Left lung (tissue), 10 donors: ENCODE measurements around the gene MYRFL. TPM values are rescaled to one million over a fixed set of nuclear protein-coding genes. Genes with fewer than 3 reads are reported as not detected.

Experiments used
- ATAC-seq: fragments of 200-7000 bp; cut with Tn5 transposase; one replicate; pipeline ENCODE4 v1.9.1; 2020; ENCODE audit warnings: moderate library complexity
- DNase-seq, 4 donors: peaks; one replicate each; pipeline ENCODE4 v3.0.0-alpha.2; 2013 to 2020
- H3K27ac ChIP-seq, 2 donors: fragments of 200-600 bp; sonication (generic) in 1 of 2; one replicate each; pipeline versions ENCODE4 v1.5.0 to v1.8.0; 2020 to 2021
- H3K27me3 ChIP-seq, 2 donors: fragments of 200-600 bp; sonication (generic) in 1 of 2; one replicate each; pipeline versions ENCODE4 v1.5.0 to v1.8.0; 2020 to 2021
- H3K36me3 ChIP-seq, 2 donors: fragments of 200-600 bp; sonication (generic) in 1 of 2; one replicate each; pipeline versions ENCODE4 v1.5.0 to v1.8.0; 2020 to 2021
- H3K4me1 ChIP-seq, 2 donors: fragments of 200-600 bp; one replicate each; pipeline ENCODE4 v1.8.0; 2021
- H3K4me3 ChIP-seq, 2 donors: fragments of 200-600 bp; sonication (generic) in 1 of 2; one replicate each; pipeline versions ENCODE4 v1.5.0 to v1.8.0; 2020 to 2021; ENCODE audit warnings: mild to moderate bottlenecking in 1 of 2
- H3K9me3 ChIP-seq, 2 donors: fragments of 200-600 bp; sonication (generic) in 1 of 2; one replicate each; pipeline versions ENCODE4 v1.5.0 to v1.8.0; 2020 to 2021
- CTCF ChIP-seq, 2 donors: fragments of 200-600 bp; sonication (generic) in 1 of 2; IDR thresholded peaks; one replicate each; pipeline versions ENCODE4 v1.5.0 to v1.8.0; 2021; ENCODE audit warnings: antibody characterized with exemption in 2 of 2
- intact Hi-C, 2 donors: fragments of 100-400 bp; cut with DNase I; formaldehyde crosslinking; loops; one replicate each; pipeline versions ENCODE4 v1.11.2 to v1.14.2; 2022
- polyA plus RNA-seq, 6 donors: library from polyadenylated mRNA; unstranded; fragments of 120-200 nt; gene quantifications; one replicate each; pipeline ENCODE4 v1.2.1, GENCODE V29; 2013; ENCODE audit not compliant: insufficient read length in 6 of 6
- total RNA-seq, 2 donors: library from RNA; stranded (reverse); fragmentation: NEBNext Ultra II Directional; extraction: Animal tissue kit (Norgen Biotek cat#: 25700); gene quantifications; one replicate each; pipeline ENCODE4 v1.2.1, GENCODE V29; 2021
- donor health status: DM: no; HTN: yes; CAD: no.
- donor health status: DM: no; HTN: no; CAD: no.

Gene MYRFL
- total and polyA plus RNA-seq, 8 donors = 0.17 to 2.5 (median 0.77) TPM

DNA sequence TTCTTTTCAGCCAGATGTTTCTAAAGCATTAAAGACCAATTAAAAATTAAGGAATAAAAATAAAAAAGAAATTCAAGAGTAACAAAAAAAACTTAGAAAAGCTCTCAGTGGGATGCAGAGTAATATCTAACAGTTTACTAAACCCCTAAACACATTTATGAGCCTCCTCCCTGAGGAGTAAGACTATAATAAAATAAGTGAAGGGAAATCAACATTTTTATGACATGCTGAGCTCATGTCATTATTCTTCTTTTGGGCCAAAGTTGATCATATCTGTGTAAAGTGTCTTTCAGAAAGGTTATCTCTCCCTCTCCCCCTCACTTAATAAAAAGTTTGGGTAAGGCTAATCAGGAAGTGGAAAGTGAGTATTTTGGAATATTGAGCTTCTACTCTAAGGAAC, 122.1 kb downstream of the MYRFL start:
- no peaks in the 10 kb centered on the region for H3K36me3 ChIP-seq
- no peaks in the 10 kb centered on the region for H3K4me1 ChIP-seq
- H3K9me3 ChIP-seq = peaks cover 0 to 4% of the 10 kb centered on the region in 2 donors
- no peak for DNase-seq
- intact Hi-C loops = no loop called here
- no peak overlapping the region for H3K27ac ChIP-seq
- H3K4me3 ChIP-seq = no peak overlapping the region
- no peak for ATAC-seq
- H3K27me3 ChIP-seq = no peaks in the 10 kb centered on the region
- no peak for TF ChIP-seq CTCF (IDR thresholded peaks at IDR 0.05)

- TF ChIP-seq CTCF (IDR thresholded peaks at IDR 0.05) = no peak
- Histone ChIP-seq H3K36me3 (no peaks in the 10 kb centered on the region), H3K27ac (no peak overlapping the region), H3K4me3 (no peak overlapping the region), H3K9me3 (peaks cover 0 to 4% of the 10 kb centered on the region in 2 donors), H3K4me1 (no peaks in the 10 kb centered on the region), H3K27me3 (no peaks in the 10 kb centered on the region)
- no peak for DNase-seq
- ATAC-seq = no peak
- intact Hi-C loops = no loop called here
Measured at GRCh38 chr12:69947897-69948296, 122.9 kb downstream of the MYRFL start.

- no peak overlapping the region for H3K4me3 ChIP-seq
- TF ChIP-seq CTCF (IDR thresholded peaks at IDR 0.05) = no peak
- H3K27me3 ChIP-seq = no peaks in the 10 kb centered on the region
- ATAC-seq (no peak), DNase-seq (no peak)
- no peak overlapping the region for H3K27ac ChIP-seq
- H3K4me1 ChIP-seq = no peaks in the 10 kb centered on the region
- intact Hi-C loops = no loop called here
- peaks cover 0 to 4% of the 10 kb centered on the region in 2 donors for H3K9me3 ChIP-seq
- H3K36me3 ChIP-seq = no peaks in the 10 kb centered on the region
Measured at GRCh38 chr12:69948851-69949250, 123.8 kb downstream of the MYRFL start.

DNA sequence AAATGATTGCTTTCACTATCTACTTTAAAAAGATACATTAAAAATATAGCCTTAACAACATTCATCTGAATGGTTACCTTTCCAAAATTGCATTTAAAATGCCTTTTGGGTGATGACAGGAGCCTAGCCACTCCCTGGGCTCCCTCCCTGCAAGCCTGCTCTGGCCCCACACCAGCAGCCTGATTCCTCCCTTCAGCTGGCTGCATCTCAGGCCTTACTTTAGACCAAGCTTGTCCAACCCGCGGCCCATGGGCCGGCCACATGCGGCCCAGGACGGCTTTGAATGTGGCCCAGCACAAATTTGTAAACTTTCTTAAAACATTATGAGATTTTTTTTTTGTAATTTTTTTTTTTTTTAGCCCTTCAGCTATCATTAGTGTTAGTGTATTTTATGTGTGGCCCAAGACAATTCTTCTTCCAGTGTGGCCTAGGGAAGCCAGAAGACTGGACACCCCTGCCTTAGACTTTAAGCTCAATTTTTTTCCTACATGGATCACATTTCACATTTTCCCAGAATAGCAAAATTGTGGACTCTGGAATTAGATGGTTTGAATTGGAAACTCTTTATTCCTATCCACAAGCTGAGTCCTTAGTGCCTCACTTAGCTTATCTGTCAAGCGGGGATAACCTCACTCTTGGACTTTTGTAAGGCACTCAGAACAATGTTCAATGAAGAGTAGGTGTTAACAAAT, 124.4 kb downstream of the MYRFL start:
- TF ChIP-seq CTCF (IDR thresholded peaks at IDR 0.05) = no peak
- no peak overlapping the region for H3K27ac ChIP-seq
- DNase-seq = peak in 1 of 4 donors; percentile 55
- H3K36me3 ChIP-seq = no peaks in the 10 kb centered on the region
- intact Hi-C loops = no loop called here
- ATAC-seq = no peak
- H3K4me1 ChIP-seq = no peaks in the 10 kb centered on the region
- peaks cover 0 to 4% of the 10 kb centered on the region in 2 donors for H3K9me3 ChIP-seq
- no peak overlapping the region for H3K4me3 ChIP-seq
- H3K27me3 ChIP-seq = no peaks in the 10 kb centered on the region

DNA sequence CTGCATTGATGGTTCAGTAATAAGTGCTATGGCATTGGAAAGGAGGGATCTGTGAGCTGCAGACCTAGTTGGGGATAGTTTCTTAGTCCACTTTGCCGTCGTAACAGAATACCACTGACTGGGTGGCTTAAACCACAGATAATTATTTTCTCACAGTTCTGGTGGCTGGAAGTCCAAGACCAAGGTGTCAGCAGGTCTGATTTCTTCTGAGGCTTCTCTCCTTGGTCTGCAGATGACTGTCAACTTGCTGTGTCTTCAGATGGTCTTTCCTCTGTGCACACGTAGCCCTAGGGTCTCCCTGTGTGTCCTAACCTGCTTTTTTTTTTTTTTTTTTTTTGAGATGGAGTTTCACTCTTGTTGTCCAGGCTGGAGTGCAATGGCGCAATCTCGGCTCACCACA, 126.1 kb downstream of the MYRFL start:
- intact Hi-C loops = no loop called here
- Histone ChIP-seq H3K27ac (no peak overlapping the region), H3K9me3 (peaks cover 0 to 4% of the 10 kb centered on the region in 2 donors), H3K4me3 (no peak overlapping the region), H3K27me3 (no peaks in the 10 kb centered on the region), H3K36me3 (no peaks in the 10 kb centered on the region), H3K4me1 (no peaks in the 10 kb centered on the region)
- DNase-seq = no peak
- TF ChIP-seq CTCF (IDR thresholded peaks at IDR 0.05) = no peak
- ATAC-seq = no peak
